Loucy (cell line): Measurements from ENCODE around the gene IL7R.

Source experiments
- H2AFZ ChIP-seq: fragments of 200-600 bp; sonication (generic); 2 replicates; pipeline ENCODE4 v1.6.0; 2016; ENCODE audit warnings: antibody characterized with exemption, mild to moderate bottlenecking, low read length, moderate library complexity
- H3F3A ChIP-seq: fragments of 200-600 bp; 2 replicates; pipeline ENCODE4 v1.6.0; 2016; ENCODE audit warnings: antibody characterized with exemption, low read depth, mild to moderate bottlenecking
- H3K27me3 ChIP-seq: fragments of 200-600 bp; sonication (generic); 2 replicates; pipeline ENCODE4 v1.6.1; 2014; ENCODE audit warnings: low read length, mild to moderate bottlenecking; ENCODE audit not compliant: insufficient read depth, poor library complexity, severe bottlenecking
- H3K36me3 ChIP-seq: fragments of 200-600 bp; sonication (generic); 2 replicates; pipeline ENCODE4 v1.6.1; 2016; ENCODE audit warnings: low read length; ENCODE audit not compliant: insufficient read depth
- H3K4me1 ChIP-seq: fragments of 200-600 bp; sonication (generic); 2 replicates; pipeline ENCODE4 v1.5.1; 2014; ENCODE audit warnings: low read length, mild to moderate bottlenecking; ENCODE audit not compliant: insufficient read depth, poor library complexity, severe bottlenecking
- H3K4me2 ChIP-seq: fragments of 200-600 bp; sonication (generic); 2 replicates; pipeline ENCODE4 v1.6.0; 2014; ENCODE audit warnings: antibody characterized with exemption, low read length, low read depth, mild to moderate bottlenecking; ENCODE audit not compliant: poor library complexity, severe bottlenecking
- H3K4me3 ChIP-seq: fragments of 200-600 bp; sonication (generic); 2 replicates; pipeline ENCODE4 v1.5.1; 2014; ENCODE audit warnings: low read length, mild to moderate bottlenecking, mixed read lengths; ENCODE audit not compliant: poor library complexity, severe bottlenecking
- H3K79me2 ChIP-seq: fragments of 200-600 bp; sonication (generic); 2 replicates; pipeline ENCODE4 v1.6.1; 2014; ENCODE audit warnings: low read length; ENCODE audit not compliant: insufficient read depth
- H3K9ac ChIP-seq: fragments of 200-600 bp; sonication (generic); 2 replicates; pipeline ENCODE4 v1.6.0; 2014; ENCODE audit warnings: mild to moderate bottlenecking, low read depth, low read length, moderate library complexity; ENCODE audit not compliant: poor library complexity, severe bottlenecking
- H3K9me2 ChIP-seq: fragments of 200-600 bp; sonication (generic); replicated peaks from 2 replicates; pipeline ENCODE4 v1.6.1; 2016; ENCODE audit warnings: low read depth, low read length, mixed read lengths
- H3K9me3 ChIP-seq: fragments of 200-600 bp; sonication (generic); 2 replicates; pipeline ENCODE4 v1.6.1; 2014; ENCODE audit warnings: mild to moderate bottlenecking, antibody characterized with exemption, low read length, low read depth; ENCODE audit not compliant: insufficient read depth
- H4K20me1 ChIP-seq: fragments of 200-600 bp; sonication (generic); 2 replicates; pipeline ENCODE4 v1.6.0; 2014; ENCODE audit warnings: antibody characterized with exemption, low read length, mild to moderate bottlenecking; ENCODE audit not compliant: insufficient read depth, poor library complexity, severe bottlenecking
- CTCF ChIP-seq: fragments of 200-600 bp; sonication (generic); conservative IDR thresholded peaks from 2 replicates; pipeline ENCODE4 v1.5.1; 2014; ENCODE audit warnings: mild to moderate bottlenecking, antibody characterized with exemption, low read length
- EZH2phosphoT487 ChIP-seq: fragments of 200-600 bp; IDR thresholded peaks from 2 replicates; pipeline ENCODE4 v1.6.1; 2018; ENCODE audit warnings: antibody characterized with exemption, mild to moderate bottlenecking, moderate library complexity, borderline replicate concordance

IL7R gene

DNA sequence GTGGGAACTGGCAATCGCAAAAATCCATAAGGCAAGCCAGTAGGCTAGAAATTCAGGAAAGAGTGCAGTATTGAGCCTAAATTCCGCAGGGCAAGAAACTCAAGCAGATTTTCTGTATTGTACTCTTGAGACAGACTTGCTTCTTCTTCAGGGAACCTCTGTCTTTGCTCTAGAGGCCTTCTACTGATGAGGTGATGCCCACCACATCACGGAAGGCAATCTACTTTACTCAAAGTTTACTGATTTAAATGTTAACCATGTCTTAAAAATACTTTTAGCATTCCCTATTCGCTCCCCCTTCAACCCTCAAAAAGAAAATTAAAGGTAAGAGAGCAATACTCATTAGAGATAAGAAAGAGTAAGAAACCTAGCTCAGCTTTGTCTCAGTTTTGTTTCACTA is 11.3 kb downstream of the IL7R start:
- H3K27me3 ChIP-seq: no peaks in the 10 kb centered on the region
- H3K4me3 ChIP-seq: no peak overlapping the region
- H3K36me3 ChIP-seq: no peaks in the 10 kb centered on the region
- no peaks in the 10 kb centered on the region for H4K20me1 ChIP-seq
- H3K9me2 ChIP-seq: no peaks in the 10 kb centered on the region
- no peak overlapping the region for H2AFZ ChIP-seq
- H3K79me2 ChIP-seq: no peaks in the 10 kb centered on the region
- no peak overlapping the region for H3K4me2 ChIP-seq
- no peak overlapping the region for H3K9ac ChIP-seq
- no peaks in the 10 kb centered on the region for H3K4me1 ChIP-seq
- H3K9me3 ChIP-seq: peaks cover 2% of the 10 kb centered on the region; the same call in 1 of the 2 replicates
- TF ChIP-seq CTCF: no peak
- no peak for TF ChIP-seq EZH2phosphoT487
- H3F3A ChIP-seq: no peaks in the 10 kb centered on the region

DNA sequence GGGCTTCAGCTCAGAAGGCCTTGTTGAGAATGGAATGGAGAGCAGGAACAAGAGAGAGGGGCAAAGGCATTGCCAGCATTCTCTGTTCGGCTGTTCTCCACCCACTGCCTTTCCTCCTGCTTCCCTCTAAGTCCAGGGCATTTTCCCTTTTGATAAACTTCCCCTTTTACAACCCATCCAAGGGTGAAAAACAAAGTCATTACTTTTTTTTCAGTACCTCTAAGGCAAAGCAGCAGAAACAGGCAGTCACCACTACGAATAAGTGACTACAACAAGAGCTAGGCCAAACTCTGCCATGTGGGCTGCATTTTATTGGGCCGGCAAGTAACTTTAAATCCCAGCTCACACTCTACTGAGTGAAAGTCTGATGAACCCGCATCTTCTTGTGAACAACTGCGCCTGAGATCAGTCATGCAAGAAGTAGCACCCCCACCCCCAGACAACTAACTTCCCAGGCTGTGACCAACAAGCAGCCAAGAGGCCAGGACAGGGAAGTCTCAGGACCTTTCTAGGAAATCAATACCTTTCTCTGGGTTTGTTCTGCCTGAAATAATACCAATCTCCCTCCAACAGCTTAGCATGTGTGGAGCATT is 13.1 kb downstream of the IL7R start:
- H3K36me3 ChIP-seq: no peaks in the 10 kb centered on the region
- no peaks in the 10 kb centered on the region for H3K4me1 ChIP-seq
- no peaks in the 10 kb centered on the region for H3K9me3 ChIP-seq
- no peaks in the 10 kb centered on the region for H3K27me3 ChIP-seq
- no peaks in the 10 kb centered on the region for H3K79me2 ChIP-seq
- no peaks in the 10 kb centered on the region for H3K9me2 ChIP-seq
- H2AFZ ChIP-seq: no peak overlapping the region
- H3K4me3 ChIP-seq: no peak overlapping the region
- no peaks in the 10 kb centered on the region for H4K20me1 ChIP-seq
- TF ChIP-seq EZH2phosphoT487 (no peak), CTCF (no peak)
- no peak overlapping the region for H3K4me2 ChIP-seq
- H3F3A ChIP-seq: no peaks in the 10 kb centered on the region
- H3K9ac ChIP-seq: no peak overlapping the region

DNA sequence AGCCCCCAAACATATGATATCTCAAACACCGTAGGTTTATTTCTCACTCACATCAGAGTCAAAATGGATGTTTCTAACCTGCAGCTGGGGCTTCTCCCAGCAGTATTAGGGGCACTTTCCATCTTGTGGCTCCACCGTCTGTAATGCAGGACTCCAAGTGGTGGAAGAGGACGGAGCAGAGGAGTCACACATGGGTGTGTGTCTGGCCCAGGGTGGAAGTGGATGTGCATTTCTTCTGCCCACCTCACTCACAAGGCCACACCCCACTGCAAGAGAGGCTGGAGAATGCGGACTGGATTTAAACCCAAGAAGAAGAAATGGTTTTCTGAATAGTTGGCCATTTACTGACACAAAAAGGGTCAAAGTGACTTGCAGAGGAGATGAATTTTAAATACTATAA is 13.9 kb downstream of the IL7R start:
- Histone ChIP-seq H3K9me3 (no peaks in the 10 kb centered on the region), H3K4me2 (no peak overlapping the region), H3K79me2 (no peaks in the 10 kb centered on the region), H3K9ac (no peak overlapping the region), H4K20me1 (no peaks in the 10 kb centered on the region), H3K27me3 (no peaks in the 10 kb centered on the region), H3K36me3 (no peaks in the 10 kb centered on the region), H2AFZ (no peak overlapping the region), H3K4me3 (no peak overlapping the region), H3K9me2 (no peaks in the 10 kb centered on the region), H3F3A (no peaks in the 10 kb centered on the region), H3K4me1 (no peaks in the 10 kb centered on the region)
- no peak for TF ChIP-seq CTCF
- no peak for TF ChIP-seq EZH2phosphoT487
